WTC11 (cell line): ENCODE measurements around the gene MESD.

Source experiments
- FOXP1 ChIP-seq: sonication (generic); formaldehyde crosslinking; IDR thresholded peaks from 2 replicates; pipeline ENCODE4 v1.8.0; 2022; ENCODE audit warnings: missing genetic modification reagents, mild to moderate bottlenecking, moderate library complexity, borderline replicate concordance
- GABPB1 ChIP-seq: sonication (generic); formaldehyde crosslinking; IDR thresholded peaks from 2 replicates; pipeline ENCODE4 v1.8.1; 2023; ENCODE audit warnings: mild to moderate bottlenecking, missing genetic modification reagents
- IRF2 ChIP-seq: sonication (generic); formaldehyde crosslinking; IDR thresholded peaks from 2 replicates; pipeline ENCODE4 v1.8.0; 2022; ENCODE audit warnings: low read depth, missing genetic modification reagents, borderline replicate concordance
- NFYB ChIP-seq: sonication (generic); formaldehyde crosslinking; conservative IDR thresholded peaks from 2 replicates; pipeline ENCODE4 v1.8.0; 2022; ENCODE audit warnings: low read depth, missing genetic modification reagents
- OVOL2 ChIP-seq: fragments of 250-450 bp; sonication (Bioruptor Pico); IDR thresholded peaks from 2 replicates; pipeline ENCODE4 v1.9.0; 2021; ENCODE audit warnings: mild to moderate bottlenecking, borderline replicate concordance
- TF ChIP-seq, protein P1 (sequence below): fragments of 200-600 bp; IDR thresholded peaks from 2 replicates; pipeline ENCODE4 v1.8.0; 2022; ENCODE audit warnings: antibody characterized with exemption
- TF ChIP-seq, protein P2 (sequence below): sonication (generic); formaldehyde crosslinking; IDR thresholded peaks from 2 replicates; pipeline ENCODE4 v1.8.1; 2022; ENCODE audit warnings: missing genetic modification reagents, borderline replicate concordance
- TF ChIP-seq, protein P3 (sequence below): sonication (generic); formaldehyde crosslinking; IDR thresholded peaks from 2 replicates; pipeline ENCODE4 v1.8.0; 2022; ENCODE audit warnings: mild to moderate bottlenecking, missing genetic modification reagents
- TF ChIP-seq, protein P4 (sequence below): sonication (generic); formaldehyde crosslinking; IDR thresholded peaks from 2 replicates; pipeline ENCODE4 v1.8.0; 2022; ENCODE audit warnings: missing genetic modification reagents

DNA sequence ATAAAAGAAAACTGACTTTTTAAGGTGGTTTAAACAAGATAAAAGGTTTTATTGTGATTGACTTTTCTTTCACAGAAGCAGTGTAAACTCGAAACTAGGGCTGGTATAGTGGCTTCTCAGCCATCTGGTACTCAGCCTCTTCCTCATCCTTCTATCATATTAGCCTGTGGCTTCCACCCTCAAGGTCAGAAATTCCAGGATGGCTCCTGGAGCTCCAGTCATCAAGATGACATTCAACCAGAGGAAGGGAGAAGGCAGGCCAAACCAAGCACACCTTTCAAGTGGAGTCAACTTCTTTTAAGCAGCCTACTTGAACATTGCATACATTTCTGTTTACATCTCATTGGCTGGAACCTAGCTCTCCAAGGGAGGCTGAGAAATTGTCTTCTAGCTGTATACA is 1.3 kb upstream of the MESD start:
- TF ChIP-seq, protein P1, sequence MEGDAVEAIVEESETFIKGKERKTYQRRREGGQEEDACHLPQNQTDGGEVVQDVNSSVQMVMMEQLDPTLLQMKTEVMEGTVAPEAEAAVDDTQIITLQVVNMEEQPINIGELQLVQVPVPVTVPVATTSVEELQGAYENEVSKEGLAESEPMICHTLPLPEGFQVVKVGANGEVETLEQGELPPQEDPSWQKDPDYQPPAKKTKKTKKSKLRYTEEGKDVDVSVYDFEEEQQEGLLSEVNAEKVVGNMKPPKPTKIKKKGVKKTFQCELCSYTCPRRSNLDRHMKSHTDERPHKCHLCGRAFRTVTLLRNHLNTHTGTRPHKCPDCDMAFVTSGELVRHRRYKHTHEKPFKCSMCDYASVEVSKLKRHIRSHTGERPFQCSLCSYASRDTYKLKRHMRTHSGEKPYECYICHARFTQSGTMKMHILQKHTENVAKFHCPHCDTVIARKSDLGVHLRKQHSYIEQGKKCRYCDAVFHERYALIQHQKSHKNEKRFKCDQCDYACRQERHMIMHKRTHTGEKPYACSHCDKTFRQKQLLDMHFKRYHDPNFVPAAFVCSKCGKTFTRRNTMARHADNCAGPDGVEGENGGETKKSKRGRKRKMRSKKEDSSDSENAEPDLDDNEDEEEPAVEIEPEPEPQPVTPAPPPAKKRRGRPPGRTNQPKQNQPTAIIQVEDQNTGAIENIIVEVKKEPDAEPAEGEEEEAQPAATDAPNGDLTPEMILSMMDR: no peak
- no peak for TF ChIP-seq FOXP1 (CRISPR knock-in tag)
- no peak for TF ChIP-seq OVOL2 (CRISPR knock-in tag)
- no peak for TF ChIP-seq NFYB
- TF ChIP-seq, protein P2, sequence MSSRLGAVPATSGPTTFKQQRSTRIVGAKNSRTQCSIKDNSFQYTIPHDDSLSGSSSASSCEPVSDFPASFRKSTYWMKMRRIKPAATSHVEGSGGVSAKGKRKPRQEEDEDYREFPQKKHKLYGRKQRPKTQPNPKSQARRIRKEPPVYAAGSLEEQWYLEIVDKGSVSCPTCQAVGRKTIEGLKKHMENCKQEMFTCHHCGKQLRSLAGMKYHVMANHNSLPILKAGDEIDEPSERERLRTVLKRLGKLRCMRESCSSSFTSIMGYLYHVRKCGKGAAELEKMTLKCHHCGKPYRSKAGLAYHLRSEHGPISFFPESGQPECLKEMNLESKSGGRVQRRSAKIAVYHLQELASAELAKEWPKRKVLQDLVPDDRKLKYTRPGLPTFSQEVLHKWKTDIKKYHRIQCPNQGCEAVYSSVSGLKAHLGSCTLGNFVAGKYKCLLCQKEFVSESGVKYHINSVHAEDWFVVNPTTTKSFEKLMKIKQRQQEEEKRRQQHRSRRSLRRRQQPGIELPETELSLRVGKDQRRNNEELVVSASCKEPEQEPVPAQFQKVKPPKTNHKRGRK (CRISPR knock-in tag): no peak
- TF ChIP-seq, protein P3, sequence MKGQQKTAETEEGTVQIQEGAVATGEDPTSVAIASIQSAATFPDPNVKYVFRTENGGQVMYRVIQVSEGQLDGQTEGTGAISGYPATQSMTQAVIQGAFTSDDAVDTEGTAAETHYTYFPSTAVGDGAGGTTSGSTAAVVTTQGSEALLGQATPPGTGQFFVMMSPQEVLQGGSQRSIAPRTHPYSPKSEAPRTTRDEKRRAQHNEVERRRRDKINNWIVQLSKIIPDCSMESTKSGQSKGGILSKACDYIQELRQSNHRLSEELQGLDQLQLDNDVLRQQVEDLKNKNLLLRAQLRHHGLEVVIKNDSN (CRISPR knock-in tag): no peak
- TF ChIP-seq, protein P4, sequence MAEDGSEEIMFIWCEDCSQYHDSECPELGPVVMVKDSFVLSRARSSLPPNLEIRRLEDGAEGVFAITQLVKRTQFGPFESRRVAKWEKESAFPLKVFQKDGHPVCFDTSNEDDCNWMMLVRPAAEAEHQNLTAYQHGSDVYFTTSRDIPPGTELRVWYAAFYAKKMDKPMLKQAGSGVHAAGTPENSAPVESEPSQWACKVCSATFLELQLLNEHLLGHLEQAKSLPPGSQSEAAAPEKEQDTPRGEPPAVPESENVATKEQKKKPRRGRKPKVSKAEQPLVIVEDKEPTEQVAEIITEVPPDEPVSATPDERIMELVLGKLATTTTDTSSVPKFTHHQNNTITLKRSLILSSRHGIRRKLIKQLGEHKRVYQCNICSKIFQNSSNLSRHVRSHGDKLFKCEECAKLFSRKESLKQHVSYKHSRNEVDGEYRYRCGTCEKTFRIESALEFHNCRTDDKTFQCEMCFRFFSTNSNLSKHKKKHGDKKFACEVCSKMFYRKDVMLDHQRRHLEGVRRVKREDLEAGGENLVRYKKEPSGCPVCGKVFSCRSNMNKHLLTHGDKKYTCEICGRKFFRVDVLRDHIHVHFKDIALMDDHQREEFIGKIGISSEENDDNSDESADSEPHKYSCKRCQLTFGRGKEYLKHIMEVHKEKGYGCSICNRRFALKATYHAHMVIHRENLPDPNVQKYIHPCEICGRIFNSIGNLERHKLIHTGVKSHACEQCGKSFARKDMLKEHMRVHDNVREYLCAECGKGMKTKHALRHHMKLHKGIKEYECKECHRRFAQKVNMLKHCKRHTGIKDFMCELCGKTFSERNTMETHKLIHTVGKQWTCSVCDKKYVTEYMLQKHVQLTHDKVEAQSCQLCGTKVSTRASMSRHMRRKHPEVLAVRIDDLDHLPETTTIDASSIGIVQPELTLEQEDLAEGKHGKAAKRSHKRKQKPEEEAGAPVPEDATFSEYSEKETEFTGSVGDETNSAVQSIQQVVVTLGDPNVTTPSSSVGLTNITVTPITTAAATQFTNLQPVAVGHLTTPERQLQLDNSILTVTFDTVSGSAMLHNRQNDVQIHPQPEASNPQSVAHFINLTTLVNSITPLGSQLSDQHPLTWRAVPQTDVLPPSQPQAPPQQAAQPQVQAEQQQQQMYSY (CRISPR knock-in tag): no peak
- TF ChIP-seq GABPB1 (CRISPR knock-in tag): no peak
- TF ChIP-seq IRF2 (CRISPR knock-in tag): no peak
